ENCODE measurements around the gene MRPL36.
"Not testable (repeated sequence)": the region's sequence is repeated elsewhere in the genome, so short reads cannot be mapped to it uniquely, and the experiment has no call there.

Gene MRPL36

GRCh38 chr5:1799602-1800471, at the start of gene MRPL36:
MRPL36 (minus strand) TSS chr5:1799837; CDS start chr5:1798935, 902 bp downstream.
- peak; percentile 98 for DNase-seq (ENCODE audit: low spot score)

GRCh38 chr5:1847611-1848010, 48.0 kb upstream of the MRPL36 start:
- no peak for DNase-seq (ENCODE audit: low spot score)

- no peak for DNase-seq (ENCODE audit: low spot score)
Measured at GRCh38 chr5:1847056-1847455, 47.4 kb upstream of the MRPL36 start.

- DNase-seq (ENCODE audit: low spot score), result no peak
Measured at GRCh38 chr5:1846583-1846982, 46.9 kb upstream of the MRPL36 start.

- no peak for DNase-seq (ENCODE audit: low spot score)
Measured at GRCh38 chr5:1845696-1846095, 46.1 kb upstream of the MRPL36 start.

- no peak for DNase-seq (ENCODE audit: low spot score)
Measured at GRCh38 chr5:1844708-1845436, 45.2 kb upstream of the MRPL36 start.

- not testable (repeated sequence) for DNase-seq (ENCODE audit: low spot score)
Measured at GRCh38 chr5:1843761-1844160, 44.1 kb upstream of the MRPL36 start.

GRCh38 chr5:1842004-1842819, 42.6 kb upstream of the MRPL36 start:
- no peak for DNase-seq (ENCODE audit: low spot score)

GRCh38 chr5:1840741-1841521, 41.3 kb upstream of the MRPL36 start:
- DNase-seq (ENCODE audit: low spot score), result peak; percentile 81

- no peak for DNase-seq (ENCODE audit: low spot score)
Measured at GRCh38 chr5:1840071-1840547, 40.5 kb upstream of the MRPL36 start.

GRCh38 chr5:1838013-1838412, 38.4 kb upstream of the MRPL36 start:
- no peak for DNase-seq (ENCODE audit: low spot score)

- no peak for DNase-seq (ENCODE audit: low spot score)
Measured at GRCh38 chr5:1836891-1837880, 37.5 kb upstream of the MRPL36 start.

GRCh38 chr5:1836176-1836890, 36.7 kb upstream of the MRPL36 start:
- DNase-seq (ENCODE audit: low spot score), result no peak

GRCh38 chr5:1835431-1835830, 35.8 kb upstream of the MRPL36 start:
- no peak for DNase-seq (ENCODE audit: low spot score)

- no peak for DNase-seq (ENCODE audit: low spot score)
Measured at GRCh38 chr5:1834721-1835429, 35.2 kb upstream of the MRPL36 start.

GRCh38 chr5:1834022-1834551, 34.5 kb upstream of the MRPL36 start:
- DNase-seq (ENCODE audit: low spot score), result no peak

- DNase-seq (ENCODE audit: low spot score), result no peak
Measured at GRCh38 chr5:1833264-1834021, 33.8 kb upstream of the MRPL36 start.

Measured in ecto neural progenitor cell (in vitro differentiated cells).